ENCODE data around the gene ARHGEF40.

The ARHGEF40 gene

GRCh38 chr14:21084396-21084795 lies 14.3 kb downstream of the ARHGEF40 start:
- DNase-seq = no peak

GRCh38 chr14:21084998-21085853 lies 15.1 kb downstream of the ARHGEF40 start:
- no peak for DNase-seq

- no peak for DNase-seq
These were observed 16.8 kb downstream of the ARHGEF40 start for GRCh38 chr14:21086908-21087293.

GRCh38 chr14:21087294-21088091 lies 17.4 kb downstream of the ARHGEF40 start:
- peak; percentile 48 for DNase-seq

GRCh38 chr14:21088687-21089086 lies 18.6 kb downstream of the ARHGEF40 start:
- no peak for DNase-seq

GRCh38 chr14:21089271-21089670 lies 19.2 kb downstream of the ARHGEF40 start:
- no peak for DNase-seq

- DNase-seq = no peak
These were observed 19.7 kb downstream of the ARHGEF40 start for GRCh38 chr14:21089877-21090193.

GRCh38 chr14:21090194-21090939 lies 20.3 kb downstream of the ARHGEF40 start:
- DNase-seq = no peak

GRCh38 chr14:21090940-21091663 lies 21.0 kb downstream of the ARHGEF40 start:
- DNase-seq = no peak

- DNase-seq = no peak
These were observed 21.7 kb downstream of the ARHGEF40 start for GRCh38 chr14:21091821-21092272.

- no peak for DNase-seq
These were observed 22.3 kb downstream of the ARHGEF40 start for GRCh38 chr14:21092273-21093011.

GRCh38 chr14:21093018-21093417 lies 22.9 kb downstream of the ARHGEF40 start:
- DNase-seq = no peak

- DNase-seq = peak; percentile 98
These were observed 23.9 kb downstream of the ARHGEF40 start for GRCh38 chr14:21093769-21094681.

GRCh38 chr14:21095430-21096205 lies 25.5 kb downstream of the ARHGEF40 start:
- DNase-seq = peak; percentile 88

- DNase-seq = no peak
These were observed 26.3 kb downstream of the ARHGEF40 start for GRCh38 chr14:21096438-21096837.

- no peak for DNase-seq
These were observed 27.0 kb downstream of the ARHGEF40 start for GRCh38 chr14:21096978-21097635.

- DNase-seq = no peak
These were observed 27.6 kb downstream of the ARHGEF40 start for GRCh38 chr14:21097636-21098075.

GRCh38 chr14:21098076-21098891 lies 28.2 kb downstream of the ARHGEF40 start, which contains the start of gene ZNF219:
Gene ZNF219 (minus strand): TSS chr14:21098655. CDS start chr14:21093591, 5,064 bp downstream.
- no peak for DNase-seq

Measured in NCI-H524 treated with DMSO at 0.1 percent for 48 hours (cell line).